Activated CD8-positive, alpha-beta T cell treated with anti-CD3 and anti-CD28 coated beads for 36 hours (primary cell): ENCODE measurements around the gene NPC2. TPM values are rescaled to one million over a fixed set of nuclear protein-coding genes. Genes with fewer than 3 reads are reported as not detected.
"Not testable (repeated sequence)": the region's sequence is repeated elsewhere in the genome, so short reads cannot be mapped to it uniquely, and the experiment has no call there.

ENCODE experiments used
- ATAC-seq: fragments of 200-7000 bp; cut with Tn5 transposase; one replicate; pipeline ENCODE4 v1.10.0; 2021; ENCODE audit warnings: mild to moderate bottlenecking, moderate library complexity
- CTCF ChIA-PET: fragments of 350-600 bp; sonication (Branson Sonifier 250); formaldehyde crosslinking; loops from one replicate; lab custom pipeline; 2021; ENCODE audit warnings: antibody characterized with exemption; lab: Charles Lee
- POLR2A ChIA-PET: fragments of 350-600 bp; sonication (Branson Sonifier 250); formaldehyde crosslinking; loops from one replicate; lab custom pipeline; 2021; ENCODE audit warnings: antibody characterized with exemption; lab: Charles Lee
- DNase-seq: peaks from one replicate; pipeline ENCODE4 v3.0.0-alpha.2; 2020
- H3K27ac Mint-ChIP-seq: one replicate; pipeline ENCODE4 v1.8.0; 2021; ENCODE audit warnings: mild to moderate bottlenecking, mixed read lengths
- H3K27me3 Mint-ChIP-seq: one replicate; pipeline ENCODE4 v1.8.0; 2021; ENCODE audit warnings: mixed read lengths
- H3K36me3 Mint-ChIP-seq: one replicate; pipeline ENCODE4 v1.8.0; 2021; ENCODE audit warnings: low read depth, mixed read lengths
- H3K4me1 Mint-ChIP-seq: one replicate; pipeline ENCODE4 v1.8.0; 2021; ENCODE audit warnings: low read depth, mixed read lengths
- H3K4me3 Mint-ChIP-seq: one replicate; pipeline ENCODE4 v1.8.0; 2021; ENCODE audit warnings: mild to moderate bottlenecking, moderate library complexity, mixed read lengths
- H3K9me3 Mint-ChIP-seq: one replicate; pipeline ENCODE4 v1.8.0; 2021; ENCODE audit warnings: mixed read lengths
- CTCF ChIP-seq: fragments of 200-600 bp; IDR thresholded peaks from one replicate; pipeline ENCODE4 v1.8.0; 2022; ENCODE audit warnings: antibody characterized with exemption, mild to moderate bottlenecking
- intact Hi-C: fragments of 100-400 bp; cut with micrococcal nuclease; formaldehyde crosslinking; loops from one replicate; pipeline ENCODE4 v1.10.0; 2022
- total RNA-seq, 2 experiments: library from RNA; stranded (reverse); gene quantifications; one replicate each; pipeline ENCODE4 v1.2.3, GENCODE V29; 2021

Gene NPC2
- total RNA-seq, 2 experiments from 2014 or later, result 19.1 to 21.0 TPM

GRCh38 chr14:74456684-74457564, 36.2 kb downstream of the NPC2 start:
- H3K36me3 Mint-ChIP-seq, result no peaks in the 10 kb centered on the region
- DNase-seq (no peak), ATAC-seq (no peak)
- H3K27me3 Mint-ChIP-seq, result peaks cover 3% of the 10 kb centered on the region
- H3K9me3 Mint-ChIP-seq, result no peaks in the 10 kb centered on the region
- H3K4me3 Mint-ChIP-seq, result no peak overlapping the region
- intact Hi-C loops, result no loop called here
- ChIA-PET POLR2A (no interaction called here), CTCF (interaction anchor here (0.7 to 1.3 kb wide), 3 partner anchors 9 to 486 kb away, joined by 3 to 4 read pairs (median 3); no protein-coding TSS in a partner anchor)
- H3K27ac Mint-ChIP-seq, result no peak overlapping the region
- H3K4me1 Mint-ChIP-seq, result no peaks in the 10 kb centered on the region
- no peak for TF ChIP-seq CTCF

GRCh38 chr14:74454397-74454796, 38.7 kb downstream of the NPC2 start:
- H3K4me3 Mint-ChIP-seq, H3K27me3 Mint-ChIP-seq, H3K4me1 Mint-ChIP-seq, POLR2A ChIA-PET, H3K27ac Mint-ChIP-seq, ATAC-seq, CTCF ChIA-PET, H3K9me3 Mint-ChIP-seq, DNase-seq, intact Hi-C loops, H3K36me3 Mint-ChIP-seq: not testable (repeated sequence)

GRCh38 chr14:74444866-74445265, 48.2 kb downstream of the NPC2 start:
- Mint-ChIP-seq H3K27me3 (peaks cover 12% of the 10 kb centered on the region), H3K9me3 (no peaks in the 10 kb centered on the region), H3K4me3 (no peak overlapping the region), H3K36me3 (no peaks in the 10 kb centered on the region), H3K4me1 (no peaks in the 10 kb centered on the region), H3K27ac (no peak overlapping the region)
- DNase-seq (no peak), ATAC-seq (no peak)
- intact Hi-C loops, result no loop called here
- POLR2A ChIA-PET, result no interaction called here
- TF ChIP-seq CTCF, result no peak
- CTCF ChIA-PET, result no interaction called here

- ChIA-PET CTCF (interaction anchor here (1.0 to 1.6 kb wide), 2 partner anchors 10 to 26 kb away, joined by 3 read pairs; no protein-coding TSS in a partner anchor), POLR2A (interaction anchor here (0.6 kb wide), 1 partner anchor 16 kb away, joined by 3 read pairs; no protein-coding TSS in a partner anchor)
- H3K4me1 Mint-ChIP-seq, result no peaks in the 10 kb centered on the region
- TF ChIP-seq CTCF, result no peak
- H3K36me3 Mint-ChIP-seq, result no peaks in the 10 kb centered on the region
- DNase-seq (no peak), ATAC-seq (no peak)
- H3K27me3 Mint-ChIP-seq, result peaks cover 15% of the 10 kb centered on the region
- H3K27ac Mint-ChIP-seq, result no peak overlapping the region
- intact Hi-C loops, result no loop called here
- H3K4me3 Mint-ChIP-seq, result no peak overlapping the region
- H3K9me3 Mint-ChIP-seq, result no peaks in the 10 kb centered on the region
These were observed 50.3 kb downstream of the NPC2 start for GRCh38 chr14:74442757-74443156.

GRCh38 chr14:74441113-74441512, 52.0 kb downstream of the NPC2 start:
- intact Hi-C loops, result no loop called here
- no peak for DNase-seq
- ChIA-PET CTCF (interaction anchor here (1.1 to 1.2 kb wide), 2 partner anchors 10 to 171 kb away, joined by 3 to 5 read pairs; partner anchors contain the start of gene LTBP2), POLR2A (interaction anchor here (0.7 kb wide), 1 partner anchor 85 kb away, joined by 3 read pairs; no protein-coding TSS in a partner anchor)
- no peak for TF ChIP-seq CTCF
- Mint-ChIP-seq H3K36me3 (no peaks in the 10 kb centered on the region), H3K9me3 (no peaks in the 10 kb centered on the region), H3K27me3 (peaks cover 20% of the 10 kb centered on the region), H3K27ac (no peak overlapping the region), H3K4me3 (no peak overlapping the region), H3K4me1 (no peaks in the 10 kb centered on the region)
- ATAC-seq, result no peak
